ENCODE results near the gene PNMA8B. TPM values are rescaled to one million over a fixed set of nuclear protein-coding genes. Genes with fewer than 3 reads are reported as not detected.

PNMA8B gene
- total RNA-seq, 1 experiment from 2014 or later, result 1.5 TPM

DNA sequence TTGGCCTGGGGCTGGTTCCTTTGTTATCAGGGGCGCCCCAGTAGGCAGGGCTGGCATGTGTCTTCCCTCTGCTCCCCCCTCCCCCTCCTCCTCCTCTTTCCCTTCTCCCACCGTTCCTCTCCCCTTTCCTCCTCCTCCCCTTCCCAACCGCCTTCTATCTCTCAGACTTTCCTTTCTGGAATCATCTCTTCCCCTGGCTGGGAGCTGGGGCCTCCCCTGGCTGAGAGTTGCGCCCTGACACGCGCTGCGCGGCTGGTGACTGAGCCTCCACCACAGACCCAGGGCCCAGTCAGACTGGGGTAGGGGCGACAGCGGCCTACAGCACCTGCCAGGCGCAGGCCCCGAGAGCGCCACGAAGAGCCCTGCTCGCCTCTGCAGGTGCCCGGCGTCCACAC, 2.8 kb downstream of the PNMA8B start:
- Histone ChIP-seq H3K9ac (ENCODE audit: extremely low read depth, insufficient read length, low read length) (no peak overlapping the region), H3K14ac (ENCODE audit: insufficient read depth, low read length) (0 out of 2 replicates have a peak overlapping the region, but pooled peaks have one; percentile 16), H3K56ac (ENCODE audit: insufficient read length, low read depth, low read length) (no peak overlapping the region), H4K91ac (ENCODE audit: insufficient read length, low read depth, low read length) (no peak overlapping the region), H4K8ac (replicated peaks; ENCODE audit: insufficient read length, low read depth, low read length) (no peak overlapping the region), H3K27me3 (ENCODE audit: insufficient read depth, low read length) (peaks cover 3% of the 10 kb centered on the region; the same call in 1 of the 2 replicates), H3T11ph (ENCODE audit: low read length) (no peak overlapping the region), H3K4me1 (ENCODE audit: insufficient read depth, low read length) (no peaks in the 10 kb centered on the region), H3K79me1 (ENCODE audit: insufficient read depth, low read depth, low read length, poor library complexity, severe bottlenecking) (no peaks in the 10 kb centered on the region), H3K9me3 (ENCODE audit: control insufficient read depth, low read depth, low read length) (no peaks in the 10 kb centered on the region), H3K4ac (ENCODE audit: low read depth, low read length) (no peak overlapping the region), H3K23me2 (ENCODE audit: insufficient read length, low read depth, low read length, poor library complexity, severe bottlenecking) (peaks cover 11% of the 10 kb centered on the region), H3K4me2 (ENCODE audit: insufficient read depth, insufficient read length, low read length) (peak overlapping the region; percentile 31), H3K27ac (ENCODE audit: insufficient read length, low read depth, low read length) (no peak overlapping the region), H2BK120ac (ENCODE audit: low read depth, low read length, poor library complexity, severe bottlenecking) (no peak overlapping the region), H4K5ac (ENCODE audit: insufficient read length, low read depth, low read length) (no peak overlapping the region), H3K23ac (ENCODE audit: insufficient read length, low read depth, low read length) (no peak overlapping the region), H2AK5ac (ENCODE audit: insufficient read length, low read length) (no peak overlapping the region), H2BK5ac (ENCODE audit: insufficient read length, low read length) (no peak overlapping the region), H3K79me2 (ENCODE audit: insufficient read depth, low read length) (no peaks in the 10 kb centered on the region), H4K20me1 (ENCODE audit: control insufficient read depth, insufficient read depth, insufficient read length) (no peaks in the 10 kb centered on the region), H2BK15ac (ENCODE audit: low read depth, low read length) (no peak overlapping the region), H3K18ac (ENCODE audit: insufficient read length, low read depth, low read length) (peak overlapping the region; percentile 73), H2BK20ac (ENCODE audit: low read depth, low read length, poor library complexity, severe bottlenecking) (no peak overlapping the region), H2BK12ac (ENCODE audit: insufficient read length, low read depth, low read length) (no peak overlapping the region), H2AFZ (ENCODE audit: low read length) (no peak overlapping the region)
- H3K9me3 Mint-ChIP-seq, result peaks cover 0 to 2% of the 10 kb centered on the region in 2 experiments; a peak in 1 of 5 replicates
- TF ChIP-seq, protein P1, sequence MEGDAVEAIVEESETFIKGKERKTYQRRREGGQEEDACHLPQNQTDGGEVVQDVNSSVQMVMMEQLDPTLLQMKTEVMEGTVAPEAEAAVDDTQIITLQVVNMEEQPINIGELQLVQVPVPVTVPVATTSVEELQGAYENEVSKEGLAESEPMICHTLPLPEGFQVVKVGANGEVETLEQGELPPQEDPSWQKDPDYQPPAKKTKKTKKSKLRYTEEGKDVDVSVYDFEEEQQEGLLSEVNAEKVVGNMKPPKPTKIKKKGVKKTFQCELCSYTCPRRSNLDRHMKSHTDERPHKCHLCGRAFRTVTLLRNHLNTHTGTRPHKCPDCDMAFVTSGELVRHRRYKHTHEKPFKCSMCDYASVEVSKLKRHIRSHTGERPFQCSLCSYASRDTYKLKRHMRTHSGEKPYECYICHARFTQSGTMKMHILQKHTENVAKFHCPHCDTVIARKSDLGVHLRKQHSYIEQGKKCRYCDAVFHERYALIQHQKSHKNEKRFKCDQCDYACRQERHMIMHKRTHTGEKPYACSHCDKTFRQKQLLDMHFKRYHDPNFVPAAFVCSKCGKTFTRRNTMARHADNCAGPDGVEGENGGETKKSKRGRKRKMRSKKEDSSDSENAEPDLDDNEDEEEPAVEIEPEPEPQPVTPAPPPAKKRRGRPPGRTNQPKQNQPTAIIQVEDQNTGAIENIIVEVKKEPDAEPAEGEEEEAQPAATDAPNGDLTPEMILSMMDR (conservative IDR thresholded peaks at IDR 0.05), result no peak
- H3K27ac Mint-ChIP-seq, result no peak overlapping the region
- WGBS (ENCODE audit: extremely low coverage, insufficient read length, low lambda C conversion rate), result no CpG with 5 or more reads among the region's 17 CpGs
- H3K36me3 Mint-ChIP-seq (ENCODE audit: insufficient read depth in 1 of 3, low read depth in 3 of 3), result peaks cover 0 to 7% (median 3%) of the 10 kb centered on the region in 3 experiments; a peak in 3 of 7 replicates
- H3K4me1 Mint-ChIP-seq, result peaks cover 12 to 44% of the 10 kb centered on the region in 2 experiments
- peaks cover 59% of the 10 kb centered on the region for H3K27me3 Mint-ChIP-seq (ENCODE audit: low read depth)
- H3K4me3 Mint-ChIP-seq, result peak overlapping the region in 1 of 2 experiments; percentile 20; a peak in 3 of 5 replicates
- DNase-seq, result peak; percentile 52
